Activated naive CD4-positive, alpha-beta T cell treated with anti-CD3 and anti-CD28 coated beads, Interleukin-2, amount 50 U/mL, for 72 hours (primary cell): Measurements from ENCODE around the gene GGT5. TPM values are rescaled to one million over a fixed set of nuclear protein-coding genes. Genes with fewer than 3 reads are reported as not detected.
A peak's percentile ranks its signal among the peaks of the same experiment; 100 is the strongest.
"Not testable (repeated sequence)": the region's sequence is repeated elsewhere in the genome, so short reads cannot be mapped to it uniquely, and the experiment has no call there.

Experiments used
- ATAC-seq, 2 donors: fragments of 150-1000 bp; cut with Tn5 transposase; 2 replicates each; pipeline ENCODE4 v1.10.0; 2021; ENCODE audit warnings: mild to moderate bottlenecking in 2 of 2, moderate library complexity in 2 of 2
- DNase-seq, 2 donors: peaks; one replicate each; pipeline ENCODE4 v3.0.0; 2021 to 2022; ENCODE audit warnings: low spot score in 2 of 2
- H3K27ac Mint-ChIP-seq, 2 donors: one replicate each; pipeline ENCODE4 v1.8.0; 2022; ENCODE audit warnings: mild to moderate bottlenecking in 2 of 2, mixed read lengths in 2 of 2
- H3K36me3 Mint-ChIP-seq, 2 donors: one replicate each; pipeline ENCODE4 v1.8.0; 2022; ENCODE audit warnings: mixed read lengths in 2 of 2
- H3K9me3 Mint-ChIP-seq, 2 donors: one replicate each; pipeline ENCODE4 v1.8.0; 2022; ENCODE audit warnings: mixed read lengths in 2 of 2
- total RNA-seq, 2 donors: library from RNA; stranded (reverse); gene quantifications; one replicate each; pipeline ENCODE4 v1.2.3, GENCODE V29; 2022

Gene GGT5
- total RNA-seq, 2 donors from 2014 or later, result 0.14 to 0.54 TPM

GRCh38 chr22:24224468-24224867, 20.4 kb downstream of the GGT5 start:
- Mint-ChIP-seq H3K27ac (no peak overlapping the region), H3K36me3 (no peaks in the 10 kb centered on the region), H3K9me3 (no peaks in the 10 kb centered on the region)
- DNase-seq (no peak), ATAC-seq (no peak)

- H3K9me3 Mint-ChIP-seq, result no peaks in the 10 kb centered on the region
- no peak for DNase-seq
- no peaks in the 10 kb centered on the region for H3K36me3 Mint-ChIP-seq
- H3K27ac Mint-ChIP-seq, result peak overlapping the region in 1 of 2 donors; percentile 68
- no peak for ATAC-seq
Measured at GRCh38 chr22:24219750-24220149, 25.1 kb downstream of the GGT5 start.

GRCh38 chr22:24217384-24217783, 27.5 kb downstream of the GGT5 start:
- DNase-seq (no peak), ATAC-seq (no peak)
- no peak overlapping the region for H3K27ac Mint-ChIP-seq
- no peaks in the 10 kb centered on the region for H3K9me3 Mint-ChIP-seq
- H3K36me3 Mint-ChIP-seq, result no peaks in the 10 kb centered on the region

- peak overlapping the region in 1 of 2 donors; percentile 23 for H3K27ac Mint-ChIP-seq
- ATAC-seq (peak in 1 of 2 donors; percentile 51), DNase-seq (no peak)
- no peaks in the 10 kb centered on the region for H3K9me3 Mint-ChIP-seq
- H3K36me3 Mint-ChIP-seq, result no peaks in the 10 kb centered on the region
Measured at GRCh38 chr22:24216541-24217209, 28.2 kb downstream of the GGT5 start.

GRCh38 chr22:24214467-24215285, 30.2 kb downstream of the GGT5 start:
- H3K27ac Mint-ChIP-seq, result no peak overlapping the region
- no peaks in the 10 kb centered on the region for H3K36me3 Mint-ChIP-seq
- no peak for ATAC-seq
- DNase-seq, result no peak
- no peaks in the 10 kb centered on the region for H3K9me3 Mint-ChIP-seq

- not testable (repeated sequence) for DNase-seq, ATAC-seq, H3K27ac Mint-ChIP-seq, H3K36me3 Mint-ChIP-seq, H3K9me3 Mint-ChIP-seq
Measured at GRCh38 chr22:24213111-24213510, 31.8 kb downstream of the GGT5 start.

GRCh38 chr22:24211716-24212115, 33.2 kb downstream of the GGT5 start:
- not testable (repeated sequence) for DNase-seq, H3K36me3 Mint-ChIP-seq, ATAC-seq, H3K9me3 Mint-ChIP-seq, H3K27ac Mint-ChIP-seq

GRCh38 chr22:24210409-24210808, 34.5 kb downstream of the GGT5 start:
- H3K27ac Mint-ChIP-seq, H3K36me3 Mint-ChIP-seq, DNase-seq, H3K9me3 Mint-ChIP-seq, ATAC-seq: not testable (repeated sequence)

- Mint-ChIP-seq H3K36me3 (no peaks in the 10 kb centered on the region), H3K9me3 (no peaks in the 10 kb centered on the region), H3K27ac (no peak overlapping the region)
- no peak for ATAC-seq
- DNase-seq, result no peak
Measured at GRCh38 chr22:24209687-24210086, 35.2 kb downstream of the GGT5 start.

GRCh38 chr22:24209016-24209415, 35.9 kb downstream of the GGT5 start:
- no peaks in the 10 kb centered on the region for H3K9me3 Mint-ChIP-seq
- no peak overlapping the region for H3K27ac Mint-ChIP-seq
- ATAC-seq, result no peak
- no peak for DNase-seq
- no peaks in the 10 kb centered on the region for H3K36me3 Mint-ChIP-seq

- ATAC-seq, result no peak
- no peak for DNase-seq
- H3K27ac Mint-ChIP-seq, result peak overlapping the region in 1 of 2 donors; percentile 67
- no peaks in the 10 kb centered on the region for H3K36me3 Mint-ChIP-seq
- H3K9me3 Mint-ChIP-seq, result no peaks in the 10 kb centered on the region
Measured at GRCh38 chr22:24208012-24208749, 36.7 kb downstream of the GGT5 start.

GRCh38 chr22:24207264-24208011, 37.4 kb downstream of the GGT5 start:
- DNase-seq (no peak), ATAC-seq (no peak)
- peak overlapping the region in 1 of 2 donors; percentile 67 for H3K27ac Mint-ChIP-seq
- no peaks in the 10 kb centered on the region for H3K9me3 Mint-ChIP-seq
- H3K36me3 Mint-ChIP-seq, result no peaks in the 10 kb centered on the region

GRCh38 chr22:24206460-24207263, 38.2 kb downstream of the GGT5 start:
- ATAC-seq, DNase-seq, H3K36me3 Mint-ChIP-seq, H3K9me3 Mint-ChIP-seq: not testable (repeated sequence)
- H3K27ac Mint-ChIP-seq, result peak overlapping the region in 1 of 2 donors; percentile 67

- ATAC-seq (no peak), DNase-seq (no peak)
- no peak overlapping the region for H3K27ac Mint-ChIP-seq
- H3K9me3 Mint-ChIP-seq, result no peaks in the 10 kb centered on the region
- H3K36me3 Mint-ChIP-seq, result no peaks in the 10 kb centered on the region
Measured at GRCh38 chr22:24205438-24206195, 39.3 kb downstream of the GGT5 start.

- ATAC-seq, DNase-seq, H3K9me3 Mint-ChIP-seq, H3K36me3 Mint-ChIP-seq, H3K27ac Mint-ChIP-seq: not testable (repeated sequence)
Measured at GRCh38 chr22:24203856-24204255, 41.0 kb downstream of the GGT5 start.
